ENCODE results near the gene KCNIP1.

KCNIP1 gene

DNA sequence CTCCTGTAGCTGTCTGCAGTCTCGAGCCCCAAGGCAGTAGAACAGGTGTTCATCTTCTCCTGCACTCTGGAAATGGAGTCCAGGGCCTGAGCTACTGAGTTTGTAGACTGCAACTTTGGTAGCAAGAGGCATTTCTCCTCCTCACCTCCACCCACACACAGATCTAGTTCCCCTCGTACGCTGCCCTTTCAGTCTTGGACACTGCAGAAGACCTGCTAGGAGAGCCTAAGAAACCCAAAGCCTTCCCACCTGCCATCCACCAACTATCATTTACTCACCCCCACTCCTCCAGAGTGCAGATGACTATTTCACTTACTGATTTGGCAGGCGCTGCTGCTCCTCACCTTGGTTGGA lies 59.0 kb downstream of the KCNIP1 start:
- TF ChIP-seq GABPA (IDR thresholded peaks at IDR 0.05; ENCODE audit: low read depth) (no peak), CTCF (IDR thresholded peaks at IDR 0.05; ENCODE audit: insufficient read depth, low read length) (no peak), REST (IDR thresholded peaks at IDR 0.05; ENCODE audit: insufficient replicate concordance, low read depth) (no peak), POLR2AphosphoS5 (IDR thresholded peaks at IDR 0.05; ENCODE audit: low read depth) (no peak), SPI1 (IDR thresholded peaks at IDR 0.05; ENCODE audit: borderline replicate concordance, low read depth) (no peak)
- Histone ChIP-seq H3K4me3 (replicated peaks; ENCODE audit: insufficient read depth, low read length) (no peak overlapping the region), H3K27me3 (ENCODE audit: insufficient read depth, poor library complexity, severe bottlenecking) (peaks cover 3% of the 10 kb centered on the region), H3K27ac (replicated peaks) (no peak overlapping the region)
- DNase-seq (ENCODE audit: low read depth in 1 of 2, low spot score in 1 of 2): no peak

DNA sequence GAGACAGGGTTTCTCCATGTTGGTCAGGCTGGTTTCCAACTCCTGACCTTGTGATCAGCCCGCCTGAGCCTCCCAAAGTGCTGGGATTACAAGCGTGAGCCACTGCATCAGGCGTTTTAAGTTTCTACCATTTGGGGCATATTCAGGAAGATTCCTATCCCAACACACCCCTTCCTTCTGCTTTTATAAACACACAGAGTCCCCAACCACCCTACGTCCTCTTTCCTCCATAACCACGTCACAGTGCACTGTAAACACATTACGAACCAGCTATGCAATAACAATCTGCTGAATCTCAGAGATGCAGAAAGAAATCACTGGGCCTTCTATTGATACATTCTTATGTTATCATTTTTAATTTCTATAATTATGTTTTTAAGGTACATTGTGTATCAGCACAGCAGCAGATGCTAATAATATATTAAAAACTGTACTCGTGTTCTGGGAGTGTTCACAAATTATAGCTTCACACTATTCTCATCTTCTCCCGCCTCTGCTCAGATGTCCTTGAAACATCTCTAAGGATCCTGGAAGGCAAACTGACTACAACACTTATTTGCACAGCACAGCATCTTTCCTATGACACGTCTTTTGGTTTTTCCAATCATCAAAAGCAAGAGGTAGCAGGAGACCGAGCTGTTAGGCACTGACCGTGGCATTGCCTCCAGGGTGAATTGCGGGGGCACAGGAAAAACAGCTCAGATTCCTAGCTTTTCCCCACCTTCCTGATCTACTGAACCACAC lies 60.2 kb downstream of the KCNIP1 start:
- no peak for DNase-seq (ENCODE audit: low read depth in 1 of 2, low spot score in 1 of 2)
- TF ChIP-seq REST (IDR thresholded peaks at IDR 0.05; ENCODE audit: insufficient replicate concordance, low read depth): no peak
- no peak for TF ChIP-seq POLR2AphosphoS5 (IDR thresholded peaks at IDR 0.05; ENCODE audit: low read depth)
- TF ChIP-seq CTCF (IDR thresholded peaks at IDR 0.05; ENCODE audit: insufficient read depth, low read length): no peak
- TF ChIP-seq SPI1 (IDR thresholded peaks at IDR 0.05; ENCODE audit: borderline replicate concordance, low read depth): no peak
- no peak for TF ChIP-seq GABPA (IDR thresholded peaks at IDR 0.05; ENCODE audit: low read depth)
- Histone ChIP-seq H3K4me3 (replicated peaks; ENCODE audit: insufficient read depth, low read length) (no peak overlapping the region), H3K27me3 (ENCODE audit: insufficient read depth, poor library complexity, severe bottlenecking) (peaks cover 3% of the 10 kb centered on the region), H3K27ac (replicated peaks) (no peak overlapping the region)

- no peak overlapping the region for H3K27ac ChIP-seq (replicated peaks)
- no peak for DNase-seq (ENCODE audit: low read depth in 1 of 2, low spot score in 1 of 2)
- H3K27me3 ChIP-seq (ENCODE audit: insufficient read depth, poor library complexity, severe bottlenecking): peaks cover 3% of the 10 kb centered on the region
- TF ChIP-seq GABPA (IDR thresholded peaks at IDR 0.05; ENCODE audit: low read depth): no peak
- no peak for TF ChIP-seq CTCF (IDR thresholded peaks at IDR 0.05; ENCODE audit: insufficient read depth, low read length)
- TF ChIP-seq SPI1 (IDR thresholded peaks at IDR 0.05; ENCODE audit: borderline replicate concordance, low read depth): no peak
- no peak for TF ChIP-seq POLR2AphosphoS5 (IDR thresholded peaks at IDR 0.05; ENCODE audit: low read depth)
- H3K4me3 ChIP-seq (replicated peaks; ENCODE audit: insufficient read depth, low read length): no peak overlapping the region
Measured at GRCh38 chr5:170565072-170565471, 61.3 kb downstream of the KCNIP1 start.

GRCh38 chr5:170569101-170569500 lies 65.3 kb downstream of the KCNIP1 start:
- H3K27me3 ChIP-seq (ENCODE audit: insufficient read depth, poor library complexity, severe bottlenecking): peaks cover 28% of the 10 kb centered on the region
- TF ChIP-seq SPI1 (IDR thresholded peaks at IDR 0.05; ENCODE audit: borderline replicate concordance, low read depth): no peak
- H3K27ac ChIP-seq (replicated peaks): no peak overlapping the region
- no peak overlapping the region for H3K4me3 ChIP-seq (replicated peaks; ENCODE audit: insufficient read depth, low read length)
- DNase-seq (ENCODE audit: low read depth in 1 of 2, low spot score in 1 of 2): no peak

Measured in HL-60 (cell line).